Aorta (tissue), 5 donors: ENCODE measurements around the gene ISOC2. TPM values are rescaled to one million over a fixed set of nuclear protein-coding genes. Genes with fewer than 3 reads are reported as not detected.

Source experiments
- ATAC-seq: fragments of 200-7000 bp; cut with Tn5 transposase; one replicate; pipeline ENCODE4 v1.9.1; 2022; ENCODE audit warnings: moderate library complexity; ENCODE audit not compliant: low FRiP score
- DNase-seq, 2 donors: peaks; one replicate each; pipeline ENCODE4 v3.0.0-alpha.2; 2020
- H3K27ac ChIP-seq, 2 donors: one replicate each; pipeline ENCODE4 v1.5.1; 2013; ENCODE audit warnings: low read length in 2 of 2, mild to moderate bottlenecking in 2 of 2, moderate library complexity in 2 of 2, control low read depth in 1 of 2, inconsistent platforms in 1 of 2, low read depth in 1 of 2
- H3K27me3 ChIP-seq, 2 donors: one replicate each; pipeline ENCODE4 v1.6.1; 2013; ENCODE audit warnings: control low read depth in 1 of 2, low read length in 1 of 2, mild to moderate bottlenecking in 1 of 2, moderate library complexity in 1 of 2; ENCODE audit not compliant: insufficient read depth in 2 of 2, control insufficient read depth in 1 of 2
- H3K36me3 ChIP-seq, 2 donors: one replicate each; pipeline ENCODE4 v1.6.1; 2013; ENCODE audit warnings: control low read depth in 1 of 2, low read length in 1 of 2, mild to moderate bottlenecking in 1 of 2; ENCODE audit not compliant: insufficient read depth in 2 of 2, control insufficient read depth in 1 of 2
- H3K4me1 ChIP-seq, 2 donors: one replicate each; pipeline ENCODE4 v1.6.1; 2013; ENCODE audit warnings: low read length in 2 of 2, control low read depth in 1 of 2, mild to moderate bottlenecking in 1 of 2, moderate library complexity in 1 of 2; ENCODE audit not compliant: insufficient read depth in 2 of 2, control insufficient read depth in 1 of 2
- H3K4me3 ChIP-seq, 2 donors: one replicate each; pipeline ENCODE4 v1.5.1; 2013; ENCODE audit warnings: low read length in 2 of 2, control low read depth in 1 of 2, mild to moderate bottlenecking in 1 of 2
- H3K9me3 ChIP-seq: one replicate; pipeline ENCODE4 v1.6.1; 2013; ENCODE audit warnings: mild to moderate bottlenecking, low read length; ENCODE audit not compliant: control insufficient read depth
- WGBS, 2 donors: extraction: QIAGEN DNeasy Blood & Tissue Kit; methylation state at CpG; one replicate each; pipeline ENCODE4 v1.1.7; 2013; 5-methylcytosine and 5-hydroxymethylcytosine counted together
- intact Hi-C, 2 donors: fragments of 100-400 bp; cut with DNase I; formaldehyde crosslinking; loops; one replicate each; pipeline versions ENCODE4 v1.14.2 to v1.15.0; 2022
- polyA plus RNA-seq, 2 donors: library from polyadenylated mRNA; stranded (reverse); fragments of 200-250 nt; gene quantifications; one replicate each; pipeline ENCODE4 v1.2.3, GENCODE V29; 2013
- total RNA-seq, 2 donors: library from RNA; stranded (reverse); fragmentation: NEBNext Ultra II Directional; extraction: Animal tissue kit (Norgen Biotek cat#: 25700); gene quantifications; one replicate each; pipeline ENCODE4 v1.2.1, GENCODE V29; 2021
- donor health status: healthy with polysubstance abuse.
- donor health status: Bipolar disorder and iron deficiency.
- donor health status: DM: no; HTN: no; CAD: no.
- donor health status: DM: no; HTN: no; CAD: no.
- donor health status: DM: yes; HTN: yes; CAD: no.

ISOC2 gene
- total and polyA plus RNA-seq, 4 donors = 18.6 to 47.3 (median 36.6) TPM

DNA sequence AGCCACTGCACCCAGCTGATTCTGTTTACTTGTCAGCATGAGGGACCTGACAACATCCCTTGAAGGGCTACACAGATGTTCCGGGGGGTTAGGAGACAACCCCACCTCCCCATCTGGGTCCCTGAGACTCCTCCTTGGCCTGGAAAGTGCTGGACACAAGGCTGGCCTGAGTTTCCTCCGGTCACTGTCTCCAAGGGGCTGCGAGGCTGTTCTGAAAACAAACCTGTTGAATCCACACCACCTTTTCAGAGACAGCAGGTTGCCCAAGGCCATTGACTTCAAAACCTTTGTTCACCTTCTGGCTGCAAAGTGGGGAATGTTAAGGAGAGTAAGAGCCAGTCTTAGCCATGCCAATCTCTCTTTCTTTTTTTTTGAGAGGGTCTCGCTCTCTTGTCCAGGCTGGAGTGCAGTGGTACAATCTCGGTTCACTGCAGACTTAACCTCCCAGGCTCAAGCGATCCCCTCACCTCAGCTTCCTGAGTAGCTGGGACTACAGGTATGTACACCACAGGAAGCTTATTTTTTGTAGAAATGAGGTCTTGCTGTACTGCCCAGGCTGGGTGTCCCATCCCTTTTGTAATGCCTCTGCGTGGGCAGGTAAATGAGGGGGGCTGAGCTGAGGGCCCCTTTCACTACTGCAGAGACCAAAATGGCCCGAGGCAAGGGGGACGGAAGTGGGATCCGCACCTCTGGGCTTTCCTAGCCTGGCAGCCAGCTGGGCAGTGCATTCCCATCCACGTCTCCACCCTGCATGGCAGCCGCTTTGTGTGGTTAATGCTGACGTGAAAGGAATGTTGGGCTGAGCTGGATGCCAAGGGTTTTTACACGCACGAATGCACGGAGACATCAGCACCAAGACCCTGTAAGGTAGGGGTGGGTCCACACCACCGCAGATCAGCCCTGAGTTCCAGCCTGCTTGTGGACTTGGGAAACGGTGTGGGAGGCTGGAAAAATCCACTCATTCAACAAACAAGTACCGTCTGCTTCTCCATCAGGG is 13.1 kb upstream of the ISOC2 start:
- no peak overlapping the region for H3K27ac ChIP-seq
- intact Hi-C loops = no loop called here
- no peak for ATAC-seq

DNA sequence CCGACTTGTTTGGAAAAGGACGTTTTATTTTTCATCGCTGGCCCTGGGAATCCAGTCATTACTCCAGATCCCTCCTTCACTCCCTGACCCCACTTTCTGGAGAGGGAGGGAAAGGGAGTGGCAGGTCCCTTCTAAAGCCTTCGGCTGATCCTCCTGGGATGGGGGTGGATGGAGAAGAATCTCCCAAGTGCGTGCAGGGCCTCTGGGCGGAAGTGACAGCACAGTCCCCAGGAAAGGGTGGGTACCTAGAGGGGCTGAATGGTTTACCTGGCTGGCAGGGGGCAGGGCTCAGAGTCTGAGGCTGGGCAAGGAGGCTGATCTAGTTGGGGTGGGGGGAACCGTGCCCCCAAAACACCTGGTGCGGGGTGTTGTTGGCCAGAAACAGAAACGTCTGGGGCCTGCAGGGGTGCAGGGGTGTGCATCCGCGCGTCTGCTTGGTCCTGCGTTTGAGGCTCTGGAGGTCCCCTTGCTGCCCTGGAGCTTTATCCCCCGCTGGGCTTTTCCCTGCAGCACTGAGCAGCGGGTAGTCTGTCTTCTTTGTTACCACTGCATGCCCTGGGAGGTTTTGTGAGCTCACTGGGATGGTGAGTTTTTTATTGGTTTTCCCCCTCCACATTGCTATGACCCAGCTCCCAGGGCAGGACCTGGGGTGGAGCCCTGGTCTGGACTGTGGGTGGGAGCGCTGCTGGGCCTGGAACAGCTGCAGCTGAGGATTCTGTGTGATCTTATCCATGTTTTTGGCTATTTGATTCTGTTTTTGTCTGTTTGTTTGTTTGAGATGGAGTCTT is 12.0 kb upstream of the ISOC2 start:
- no peak for DNase-seq
- no peaks in the 10 kb centered on the region for H3K9me3 ChIP-seq

More for the DNA sequence above, 13.1 kb upstream of the ISOC2 start:
- Histone ChIP-seq H3K4me1 (no peaks in the 10 kb centered on the region), H3K4me3 (no peak overlapping the region), H3K36me3 (no peaks in the 10 kb centered on the region), H3K9me3 (no peaks in the 10 kb centered on the region), H3K27me3 (no peaks in the 10 kb centered on the region)
- WGBS, 2 donors = 79 to 85% methylated on average over 19 of the region's 19 CpGs
- no peak for DNase-seq

DNA sequence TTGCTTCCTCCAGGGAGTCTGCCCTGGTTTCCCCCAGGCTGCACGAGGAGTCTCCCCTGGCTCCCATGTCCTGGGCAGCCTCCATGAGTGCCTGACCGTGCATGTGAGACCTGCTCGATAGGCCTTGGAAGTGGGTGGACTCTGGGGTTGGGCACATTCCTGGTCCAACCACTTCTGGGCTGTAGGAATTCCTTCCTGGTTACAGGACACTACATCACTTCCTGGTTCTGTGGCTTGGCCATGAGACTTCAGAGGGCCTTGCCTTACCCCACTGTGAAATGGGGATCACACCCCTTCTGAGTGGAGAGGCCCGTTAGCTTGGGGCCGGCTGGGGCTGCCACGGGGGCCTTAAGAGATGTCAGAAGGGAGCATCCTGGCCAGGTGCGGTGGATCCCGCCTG is 11.0 kb upstream of the ISOC2 start:
- DNase-seq (no peak), ATAC-seq (no peak)
- no peaks in the 10 kb centered on the region for H3K4me1 ChIP-seq
- no peak overlapping the region for H3K27ac ChIP-seq
- H3K36me3 ChIP-seq = no peaks in the 10 kb centered on the region
- H3K4me3 ChIP-seq = no peak overlapping the region
- 77 to 79% methylated on average over 8 of the region's 8 CpGs for WGBS, 2 donors
- intact Hi-C loops = no loop called here
- H3K27me3 ChIP-seq = no peaks in the 10 kb centered on the region
- H3K9me3 ChIP-seq = no peaks in the 10 kb centered on the region

More for the DNA sequence above, 12.0 kb upstream of the ISOC2 start:
- intact Hi-C loops = no loop called here
- H3K4me1 ChIP-seq = no peaks in the 10 kb centered on the region
- ATAC-seq = no peak
- H3K4me3 ChIP-seq = no peak overlapping the region
- no peak overlapping the region for H3K27ac ChIP-seq
- whole genome bisulfite sequencing, 2 donors = 58 to 66% methylated on average over 12 to 16 of the region's 16 CpGs
- no peaks in the 10 kb centered on the region for H3K27me3 ChIP-seq
- H3K36me3 ChIP-seq = no peaks in the 10 kb centered on the region

DNA sequence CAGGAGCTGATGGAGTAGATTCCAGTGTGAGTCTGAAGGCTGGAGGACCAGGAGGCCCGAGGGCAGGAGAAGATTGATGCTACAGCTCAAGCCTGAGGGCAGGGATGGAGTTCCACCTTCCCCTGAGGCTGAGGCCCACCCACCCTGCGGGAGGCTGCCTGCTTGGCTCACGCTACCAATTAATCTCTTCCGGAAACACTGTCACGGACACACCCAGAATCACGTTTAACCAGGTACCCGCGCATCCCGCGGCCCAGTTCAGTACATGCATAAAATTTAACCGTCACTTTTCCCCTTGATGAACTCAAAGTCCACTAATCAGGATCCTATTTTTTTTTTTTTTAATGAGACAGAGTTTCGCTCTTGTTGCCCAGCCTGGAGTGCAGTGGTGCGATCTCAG is 9.8 kb upstream of the ISOC2 start:
- intact Hi-C loops = no loop called here

DNA sequence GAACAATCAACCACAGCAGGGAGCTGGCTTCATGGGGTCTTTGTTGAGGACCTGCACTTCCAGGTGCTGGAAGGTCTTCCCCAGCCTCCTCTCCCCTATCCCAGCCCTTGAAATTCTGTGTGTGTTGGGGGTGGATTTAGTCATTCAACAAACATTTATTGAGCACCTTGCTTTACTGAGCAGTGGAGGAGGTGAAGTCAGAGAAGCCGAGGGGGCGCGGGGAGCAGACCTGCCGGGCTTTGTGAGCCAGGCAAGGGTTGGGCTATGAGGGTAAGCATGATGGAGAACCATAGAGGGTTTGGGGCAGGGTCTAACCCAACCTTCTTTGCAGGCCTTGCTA is 6.6 kb upstream of the ISOC2 start:
- Histone ChIP-seq H3K9me3 (no peaks in the 10 kb centered on the region), H3K36me3 (no peaks in the 10 kb centered on the region), H3K27me3 (no peaks in the 10 kb centered on the region), H3K4me1 (no peaks in the 10 kb centered on the region), H3K4me3 (no peak overlapping the region), H3K27ac (no peak overlapping the region)
- intact Hi-C loops = loop anchor here (2.0 to 5.0 kb wide), 2 partner anchors 34 to 37 kb away; no protein-coding TSS in a partner anchor
- 26 to 31% methylated on average over 4 of the region's 4 CpGs for WGBS, 2 donors
- ATAC-seq = peak; percentile 3
- no peak for DNase-seq

More for the DNA sequence above, 9.8 kb upstream of the ISOC2 start:
- Histone ChIP-seq H3K27ac (no peak overlapping the region), H3K27me3 (no peaks in the 10 kb centered on the region), H3K9me3 (no peaks in the 10 kb centered on the region), H3K4me3 (no peak overlapping the region), H3K4me1 (no peaks in the 10 kb centered on the region), H3K36me3 (no peaks in the 10 kb centered on the region)
- no peak for DNase-seq
- no peak for ATAC-seq
- 84 to 88% methylated on average over 13 of the region's 13 CpGs for WGBS, 2 donors

DNA sequence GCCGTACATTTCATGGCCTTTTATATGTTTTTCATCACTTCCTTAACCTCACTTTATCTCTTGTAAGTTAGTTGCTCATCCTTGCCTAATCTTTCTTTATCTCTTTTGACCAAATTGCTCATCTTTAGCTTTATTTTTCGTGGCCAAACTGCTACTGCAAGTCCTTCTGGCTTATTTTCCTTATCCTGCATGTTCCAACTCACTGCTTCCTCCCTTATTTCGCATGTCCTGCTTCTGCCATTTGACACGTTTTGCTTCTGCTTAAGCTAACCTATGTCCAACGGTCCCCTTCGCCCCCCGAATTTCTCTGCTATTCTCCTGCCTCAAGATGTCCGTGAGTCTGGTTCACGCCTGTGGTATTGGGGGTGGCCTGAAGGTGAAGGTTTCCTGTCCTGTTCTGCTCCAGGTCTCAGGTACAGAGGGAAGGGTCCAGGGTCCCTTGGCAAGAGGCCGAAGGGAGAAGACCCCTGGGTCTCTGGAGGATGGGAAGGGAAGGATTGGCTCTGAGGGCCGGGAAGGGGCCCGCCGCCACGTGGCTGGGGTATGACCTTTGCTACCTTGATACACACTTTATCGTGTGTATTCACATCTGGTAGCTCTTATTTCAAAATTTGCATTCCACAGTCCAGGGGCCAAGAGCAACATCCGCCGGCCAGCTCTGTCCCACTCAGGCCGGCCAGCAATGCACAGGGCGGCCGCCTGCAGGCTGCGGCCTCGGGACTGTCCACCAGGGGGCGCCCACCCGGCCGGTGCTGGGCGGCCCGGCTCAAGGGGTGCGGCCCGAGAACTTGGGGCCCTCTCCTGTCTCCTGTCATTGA is 6.0 kb upstream of the ISOC2 start:
- H3K4me1 ChIP-seq = no peaks in the 10 kb centered on the region
- H3K9me3 ChIP-seq = no peaks in the 10 kb centered on the region
- no peak overlapping the region for H3K27ac ChIP-seq
- H3K27me3 ChIP-seq = no peaks in the 10 kb centered on the region
- DNase-seq (peak; percentile 82 to 92), ATAC-seq (peak; percentile 94)
- H3K4me3 ChIP-seq = no peak overlapping the region
- intact Hi-C loops = loop anchor here (2.0 to 5.0 kb wide), 2 partner anchors 35 to 37 kb away; no protein-coding TSS in a partner anchor
- no peaks in the 10 kb centered on the region for H3K36me3 ChIP-seq
- 26% methylated on average over 29 of the region's 29 CpGs for WGBS, 2 donors

DNA sequence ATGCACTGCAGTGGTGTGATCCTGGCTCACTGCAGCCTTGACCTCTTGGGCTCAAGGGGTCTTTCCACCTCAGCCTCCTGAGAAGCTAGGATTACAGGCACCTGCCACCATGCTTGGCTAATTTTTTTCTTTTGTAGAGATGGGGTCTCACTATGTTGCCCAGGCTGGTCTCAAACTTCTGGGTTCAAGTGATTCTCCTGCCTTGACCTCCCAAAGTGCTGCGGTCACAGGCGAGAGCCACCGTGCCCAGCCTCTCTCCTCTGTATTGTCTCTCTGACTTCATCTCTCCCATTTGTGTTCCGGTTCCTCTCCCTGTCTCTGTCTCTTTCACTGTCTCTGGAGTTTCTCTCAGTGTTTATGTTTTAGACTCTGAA is 4.8 kb upstream of the ISOC2 start:
- intact Hi-C loops = loop anchor here in 1 of 2 donors (5.0 kb wide), 1 partner anchor 36 kb away; no protein-coding TSS in a partner anchor
- DNase-seq = no peak
- Histone ChIP-seq H3K36me3 (no peaks in the 10 kb centered on the region), H3K4me1 (no peaks in the 10 kb centered on the region), H3K27me3 (no peaks in the 10 kb centered on the region), H3K4me3 (no peak overlapping the region), H3K27ac (no peak overlapping the region), H3K9me3 (no peaks in the 10 kb centered on the region)
- 95 to 96% methylated on average over 4 of the region's 4 CpGs for WGBS, 2 donors
- no peak for ATAC-seq
